ENCODE measurements around the gene BABAM1. TPM values are rescaled to one million over a fixed set of nuclear protein-coding genes. Genes with fewer than 3 reads are reported as not detected.
"Not testable (repeated sequence)": the region's sequence is repeated elsewhere in the genome, so short reads cannot be mapped to it uniquely, and the experiment has no call there.

BABAM1 gene
- total RNA-seq, 1 experiment from 2014 or later: 166 TPM

DNA sequence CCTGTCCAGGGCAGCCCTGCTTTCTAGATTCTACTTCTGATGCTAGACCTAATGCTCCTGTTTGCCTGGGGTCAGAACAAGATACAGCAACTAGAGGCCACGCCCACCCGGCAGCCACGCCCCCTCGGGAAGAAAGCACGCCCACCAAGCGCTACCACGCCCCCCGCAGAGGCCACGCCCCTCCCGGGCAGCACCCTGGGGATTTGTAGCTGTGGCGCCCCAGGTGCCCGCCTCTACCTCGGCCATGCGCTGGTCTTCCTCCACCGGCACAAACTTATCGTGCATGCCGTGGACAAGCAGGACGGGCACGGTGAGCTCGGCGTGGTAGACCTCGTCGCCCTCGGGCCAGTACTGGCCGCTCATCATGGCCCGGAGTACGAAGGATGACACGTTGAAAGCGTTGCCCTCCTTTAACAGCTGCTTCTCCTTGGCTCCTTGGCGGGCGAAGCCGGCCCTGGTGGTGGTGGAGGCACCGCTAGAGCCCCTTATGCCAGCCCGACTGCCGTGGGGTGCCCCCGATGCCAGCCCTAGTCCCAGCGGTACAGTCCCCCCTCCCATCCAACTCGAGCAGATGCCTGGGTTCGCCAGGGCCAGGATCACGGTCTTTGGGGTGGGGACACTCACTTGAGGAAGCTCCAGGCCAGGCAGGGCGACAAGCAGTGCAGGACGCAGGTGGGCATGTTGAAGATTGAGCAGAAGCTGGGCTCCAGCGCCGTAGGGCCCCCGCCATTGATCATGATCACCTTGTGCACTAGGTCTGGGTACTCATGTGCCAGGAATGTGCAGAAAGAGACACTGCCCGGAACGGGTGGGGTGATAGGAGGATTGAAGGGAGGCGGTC lies 27.0 kb downstream of the BABAM1 start:
- in situ Hi-C loops (cut with HindIII; ENCODE audit: low sequenced_read_pairs): no loop called here
- no peak for DNase-seq (ENCODE audit: low spot score)

DNA sequence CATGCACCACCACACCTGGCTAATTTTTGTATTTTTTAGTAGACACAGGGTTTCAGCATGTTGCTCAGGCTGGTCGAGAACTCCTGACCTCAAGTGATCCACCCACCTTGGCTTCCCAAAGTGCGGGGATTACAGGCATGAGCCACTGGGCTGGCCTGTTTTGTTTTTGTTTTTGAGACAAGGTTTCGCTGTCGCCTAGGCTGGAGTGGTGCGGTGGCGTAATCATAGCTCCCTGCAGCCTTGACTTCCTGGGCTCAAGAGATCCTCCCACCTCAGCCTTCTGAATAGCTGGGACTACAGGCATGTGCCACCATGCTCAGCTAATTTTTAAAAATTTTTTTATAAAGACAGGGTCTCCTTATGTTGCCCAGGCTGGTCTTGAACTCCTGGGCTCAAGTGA lies 28.3 kb downstream of the BABAM1 start:
- in situ Hi-C loops (cut with HindIII; ENCODE audit: low sequenced_read_pairs); DNase-seq (ENCODE audit: low spot score): not testable (repeated sequence)

DNA sequence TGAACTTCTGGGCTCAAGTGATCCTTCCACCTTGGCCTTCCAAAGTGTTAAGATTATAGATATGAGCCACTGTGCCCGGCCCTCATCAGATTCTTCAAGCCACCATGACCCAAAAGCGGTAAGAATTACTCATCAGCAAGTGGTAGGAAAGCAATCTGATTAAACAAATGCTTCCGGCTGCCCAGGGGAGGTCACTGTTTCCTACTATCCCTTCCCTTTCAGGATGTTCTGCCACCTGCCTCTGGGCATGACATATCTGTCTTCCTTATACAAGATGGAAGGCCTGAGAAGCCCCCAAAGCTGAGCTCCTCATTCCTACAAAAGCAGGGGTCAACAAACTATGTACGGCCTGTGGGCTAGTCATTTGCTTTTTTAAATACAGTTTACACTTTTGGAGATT lies 29.0 kb downstream of the BABAM1 start:
- in situ Hi-C loops (cut with HindIII; ENCODE audit: low sequenced_read_pairs): no loop called here
- no peak for DNase-seq (ENCODE audit: low spot score)

DNA sequence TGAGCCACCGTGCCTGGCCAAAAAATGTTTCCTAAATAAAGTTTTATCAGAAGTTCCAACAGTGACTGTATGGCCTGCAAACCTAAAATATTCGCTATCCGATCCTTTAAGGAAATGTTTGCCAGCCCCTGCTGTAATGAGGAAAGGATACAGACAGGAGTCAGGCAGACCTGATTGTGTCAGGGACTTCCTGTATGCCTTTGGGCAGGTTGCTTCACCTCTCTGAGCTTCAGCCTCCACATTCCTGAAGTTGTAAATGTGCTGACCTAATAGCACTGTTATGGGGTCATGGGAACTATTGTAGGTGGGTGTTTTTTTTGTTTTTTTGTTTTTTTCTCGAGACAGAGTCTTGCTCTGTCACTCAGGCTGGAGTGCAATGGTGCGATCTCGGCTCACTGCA lies 29.7 kb downstream of the BABAM1 start:
- in situ Hi-C loops (cut with HindIII; ENCODE audit: low sequenced_read_pairs): no loop called here

DNA sequence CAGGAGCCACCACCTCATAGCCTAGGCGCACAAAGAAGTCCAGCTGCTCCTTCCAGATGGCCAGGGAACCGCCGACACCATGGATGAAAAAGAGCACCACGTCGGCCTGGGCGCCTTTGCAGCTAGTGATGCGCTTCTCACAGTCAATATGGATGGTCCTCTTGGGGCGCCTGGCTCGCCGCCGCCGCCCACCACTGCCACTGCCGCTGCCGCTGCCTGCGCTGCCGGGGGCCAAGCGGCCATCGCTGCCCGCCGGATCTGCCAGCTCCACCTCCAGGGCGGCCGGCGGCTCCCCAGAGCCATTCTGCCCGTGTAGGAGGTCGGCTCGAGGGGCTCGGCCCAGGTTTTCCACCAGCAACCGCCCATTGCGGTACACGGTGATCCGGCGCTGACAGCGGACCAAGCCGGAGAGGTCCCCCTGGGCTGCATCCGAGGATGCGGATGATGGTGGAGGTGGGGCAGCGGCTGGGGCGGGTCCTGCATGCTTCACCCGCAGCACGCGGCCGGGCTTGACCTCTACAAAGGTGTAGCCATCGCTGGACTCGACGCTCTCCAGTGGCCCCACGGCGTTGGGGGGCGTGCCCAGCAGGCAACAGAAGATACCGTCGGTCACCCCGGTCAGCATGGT lies 33.9 kb downstream of the BABAM1 start:
- DNase-seq (ENCODE audit: low spot score): no peak

More for the DNA sequence above, 29.7 kb downstream of the BABAM1 start:
- no peak for DNase-seq (ENCODE audit: low spot score)

DNA sequence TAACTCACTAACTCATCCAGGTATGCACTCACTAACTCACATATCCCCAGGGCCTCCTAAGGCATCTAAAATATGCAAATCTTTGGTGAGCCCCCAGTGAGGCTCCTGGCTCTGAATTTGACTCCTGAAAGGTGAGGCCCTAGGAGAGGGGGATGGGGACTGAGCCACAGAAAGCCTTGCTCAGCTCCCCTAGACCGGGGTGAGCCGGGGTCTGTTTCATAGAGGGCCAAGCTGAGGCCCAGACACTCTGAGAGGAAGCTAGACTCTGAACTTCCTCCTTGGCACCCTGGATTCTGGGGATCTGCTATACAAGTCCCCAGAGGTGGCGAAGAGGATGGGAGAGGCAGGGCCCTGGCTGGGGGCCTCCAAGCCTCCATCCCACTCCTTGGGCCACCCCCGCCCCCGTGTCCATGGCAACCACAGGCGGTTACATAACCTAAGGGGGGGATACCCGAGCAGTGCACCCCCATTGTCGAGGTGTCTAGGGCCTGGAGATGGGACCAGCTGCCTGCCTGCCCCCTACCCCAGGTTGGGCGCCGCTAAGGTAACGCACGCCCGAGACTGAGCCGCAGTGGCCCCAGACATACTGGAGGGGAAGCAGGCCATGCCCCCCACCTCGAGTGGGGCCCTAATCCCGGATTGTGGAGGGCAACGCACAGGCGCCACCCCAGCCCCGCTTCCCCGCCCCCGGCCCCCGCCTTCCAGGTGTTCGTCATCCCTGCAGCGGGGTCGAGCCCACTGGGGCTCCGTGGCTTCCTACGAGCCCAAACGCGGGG lies 35.3 kb downstream of the BABAM1 start:
- DNase-seq (ENCODE audit: low spot score): peak; percentile 67
- in situ Hi-C loops (cut with HindIII; ENCODE audit: low sequenced_read_pairs): no loop called here

More for the DNA sequence above, 33.9 kb downstream of the BABAM1 start:
- in situ Hi-C loops (cut with HindIII; ENCODE audit: low sequenced_read_pairs): no loop called here

DNA sequence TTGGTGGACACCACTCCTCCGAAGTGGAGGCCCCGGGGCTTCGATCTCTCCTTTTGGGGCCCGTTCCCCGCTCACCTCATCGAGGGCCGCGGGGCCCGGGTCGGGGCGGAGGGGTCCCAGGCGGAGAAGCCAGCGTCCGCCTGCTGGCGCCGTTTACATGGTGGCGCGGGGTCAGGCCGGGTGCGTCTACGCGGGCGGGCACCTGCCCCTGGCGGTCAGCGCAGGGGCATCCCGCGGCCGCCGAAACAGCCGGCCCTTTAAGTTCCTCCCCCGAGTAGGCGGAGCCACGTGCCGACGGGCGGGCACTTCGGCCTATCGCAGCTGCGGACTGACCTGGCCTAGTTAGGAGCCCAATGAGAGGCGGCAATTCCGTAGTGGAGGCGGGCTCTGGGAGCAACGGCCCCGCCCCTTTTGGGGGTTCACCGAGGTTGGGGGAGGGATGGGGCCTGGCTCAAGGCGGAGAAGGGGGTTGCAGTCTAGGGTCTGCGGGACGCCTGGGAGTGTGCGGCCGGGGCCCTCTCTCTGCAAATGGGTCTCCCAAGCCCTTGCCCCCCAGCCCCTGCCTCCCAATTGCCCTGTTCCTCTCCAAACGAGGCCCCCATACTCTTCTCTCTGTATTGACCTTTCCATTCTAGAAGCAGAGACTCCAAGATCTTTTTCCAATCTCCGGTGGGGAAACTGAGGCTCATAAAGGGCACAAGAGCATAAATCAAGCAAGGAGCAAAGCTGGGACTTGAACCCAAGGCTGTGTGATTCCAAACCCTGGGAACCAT lies 36.1 kb downstream of the BABAM1 start, which contains the start of gene ABHD8:
TSS of gene ABHD8 (minus strand) at position 259 of the 773 bp plus-strand sequence. CDS start 1,809 bp downstream, outside the sequence.
- in situ Hi-C loops (cut with HindIII; ENCODE audit: low sequenced_read_pairs): no loop called here
- peak; percentile 98 for DNase-seq (ENCODE audit: low spot score)

DNA sequence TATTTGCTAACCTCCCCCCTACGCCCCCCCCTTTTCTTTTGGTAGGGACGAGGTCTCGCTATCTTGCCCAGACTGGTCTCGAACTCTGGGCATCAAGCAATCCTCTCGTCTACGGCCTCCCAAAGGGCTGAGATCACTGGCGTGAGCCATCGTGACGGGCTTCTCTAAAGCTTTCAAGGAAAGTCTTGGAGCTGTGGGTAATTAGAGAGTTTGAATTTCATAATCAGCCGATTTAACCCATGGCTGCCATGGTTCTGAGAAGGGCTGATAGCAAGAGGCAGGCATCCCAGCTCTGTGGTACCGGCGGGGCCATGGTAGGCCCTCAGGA lies 36.7 kb downstream of the BABAM1 start:
- in situ Hi-C loops (cut with HindIII; ENCODE audit: low sequenced_read_pairs): no loop called here
- DNase-seq (ENCODE audit: low spot score): no peak

DNA sequence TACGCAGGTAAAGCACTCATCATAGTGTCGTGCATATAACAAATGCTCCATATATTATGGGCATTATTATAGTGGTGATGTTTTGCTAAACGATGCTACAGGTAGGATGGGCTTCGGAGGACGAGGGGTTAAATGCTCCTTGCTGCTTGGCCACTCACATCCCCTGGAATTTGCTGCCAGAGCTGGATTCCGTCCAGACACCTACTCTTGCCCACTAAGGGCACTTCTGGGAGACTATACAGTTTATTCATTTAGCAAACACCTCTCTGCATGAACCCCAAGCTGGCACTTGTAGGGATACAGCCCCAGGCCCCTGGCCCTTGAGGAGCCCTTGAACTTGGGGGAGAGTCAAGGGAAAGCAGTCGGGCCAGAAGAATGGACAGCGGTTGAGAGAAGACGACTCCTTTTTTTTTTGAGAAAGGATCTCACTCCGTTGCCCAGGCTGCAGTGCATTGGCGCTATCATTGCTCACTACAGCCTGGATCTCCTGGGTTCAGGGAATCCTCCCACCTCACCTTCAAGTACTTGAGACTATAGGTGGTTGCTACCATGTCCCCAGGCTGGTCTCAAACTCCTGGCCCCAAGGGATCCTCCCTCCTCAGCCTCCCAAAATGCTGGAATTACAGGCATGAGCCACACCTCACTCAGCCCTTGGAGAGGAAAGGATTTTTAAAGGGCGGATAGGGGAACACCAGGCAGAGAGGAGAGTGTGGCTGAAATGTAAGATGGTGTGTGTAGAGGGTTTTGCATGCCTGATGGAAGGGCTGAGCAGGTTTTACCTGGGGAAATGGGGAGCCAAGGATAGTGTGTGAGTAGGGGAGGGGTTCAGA lies 37.4 kb downstream of the BABAM1 start:
- in situ Hi-C loops (cut with HindIII; ENCODE audit: low sequenced_read_pairs): no loop called here
- peak; percentile 26 for DNase-seq (ENCODE audit: low spot score)

DNA sequence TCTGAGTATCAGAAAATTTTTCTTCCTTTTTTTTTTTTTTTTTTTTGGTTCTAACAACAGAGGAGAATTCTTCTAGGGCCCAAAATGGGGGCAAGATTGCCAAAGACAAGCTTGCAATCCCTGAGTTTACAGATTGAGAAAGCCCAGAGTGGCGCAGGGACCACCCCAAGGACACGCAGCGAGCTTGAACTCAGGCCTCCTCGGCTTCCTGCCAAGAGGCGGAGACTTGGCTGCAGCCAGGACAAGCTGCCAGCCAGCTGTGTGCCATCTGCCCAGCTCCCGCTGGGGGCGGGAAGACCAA lies 37.9 kb downstream of the BABAM1 start:
- DNase-seq (ENCODE audit: low spot score): no peak
- in situ Hi-C loops (cut with HindIII; ENCODE audit: low sequenced_read_pairs): no loop called here

DNA sequence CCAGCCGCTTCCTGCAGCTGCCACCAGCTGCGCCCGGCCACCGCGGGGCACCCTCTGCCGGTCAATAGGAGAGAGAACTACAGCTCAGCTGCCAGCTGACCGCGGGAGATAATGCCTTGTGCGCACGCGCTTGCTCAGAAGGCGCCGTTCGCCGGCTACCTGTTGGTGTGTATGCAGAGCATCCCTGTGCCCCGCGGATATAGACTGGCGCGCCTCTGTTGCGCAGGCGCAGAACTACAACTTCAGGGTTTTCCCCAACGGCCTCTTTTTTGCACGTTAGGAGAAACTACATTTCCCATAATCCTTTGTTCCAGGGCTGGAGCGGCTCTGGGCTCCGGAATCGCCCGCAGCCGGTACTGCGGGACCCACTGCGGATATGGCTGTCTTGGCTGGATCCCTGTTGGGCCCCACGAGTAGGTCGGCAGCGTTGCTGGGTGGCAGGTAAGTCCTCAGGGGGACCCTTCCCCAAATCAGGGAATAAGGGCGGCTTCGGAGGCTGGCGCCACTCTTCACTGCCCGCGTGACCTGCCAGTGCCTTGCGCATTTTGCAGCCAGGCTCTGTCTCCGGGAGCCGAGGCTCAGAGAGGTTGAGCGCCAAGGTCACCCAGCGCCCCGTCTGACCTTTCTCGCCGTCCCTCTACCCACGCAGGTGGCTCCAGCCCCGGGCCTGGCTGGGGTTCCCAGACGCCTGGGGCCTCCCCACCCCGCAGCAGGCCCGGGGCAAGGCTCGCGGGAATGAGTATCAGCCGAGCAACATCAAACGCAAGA lies 38.5 kb downstream of the BABAM1 start, which contains the start of gene MRPL34:
TSS of gene MRPL34 (plus strand) at position 356 of the 768 bp plus-strand sequence. CDS start at position 377, 21 bp downstream.
- in situ Hi-C loops (cut with HindIII; ENCODE audit: low sequenced_read_pairs): no loop called here

DNA sequence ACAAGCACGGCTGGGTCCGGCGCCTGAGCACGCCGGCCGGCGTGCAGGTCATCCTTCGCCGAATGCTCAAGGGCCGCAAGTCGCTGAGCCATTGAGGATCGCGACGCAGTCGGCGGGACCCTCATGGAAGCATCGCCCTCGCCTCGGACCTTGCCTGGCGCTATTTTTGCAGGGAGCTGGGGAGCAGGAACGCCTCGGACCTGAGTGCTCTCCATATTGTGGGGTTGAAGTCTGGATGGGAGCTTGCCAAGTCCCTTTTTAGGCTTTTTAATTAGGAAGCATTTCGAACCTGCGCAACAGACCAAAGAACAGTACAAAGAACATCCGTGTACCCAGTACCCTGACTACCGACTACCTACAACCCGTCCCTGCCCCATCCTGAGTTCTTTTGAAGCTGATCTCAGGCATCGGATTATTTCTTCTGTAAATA lies 39.1 kb downstream of the BABAM1 start:
- in situ Hi-C loops (cut with HindIII; ENCODE audit: low sequenced_read_pairs): no loop called here

More for the DNA sequence above, 38.5 kb downstream of the BABAM1 start, which contains the start of gene MRPL34:
- DNase-seq (ENCODE audit: low spot score): peak; percentile 99

DNA sequence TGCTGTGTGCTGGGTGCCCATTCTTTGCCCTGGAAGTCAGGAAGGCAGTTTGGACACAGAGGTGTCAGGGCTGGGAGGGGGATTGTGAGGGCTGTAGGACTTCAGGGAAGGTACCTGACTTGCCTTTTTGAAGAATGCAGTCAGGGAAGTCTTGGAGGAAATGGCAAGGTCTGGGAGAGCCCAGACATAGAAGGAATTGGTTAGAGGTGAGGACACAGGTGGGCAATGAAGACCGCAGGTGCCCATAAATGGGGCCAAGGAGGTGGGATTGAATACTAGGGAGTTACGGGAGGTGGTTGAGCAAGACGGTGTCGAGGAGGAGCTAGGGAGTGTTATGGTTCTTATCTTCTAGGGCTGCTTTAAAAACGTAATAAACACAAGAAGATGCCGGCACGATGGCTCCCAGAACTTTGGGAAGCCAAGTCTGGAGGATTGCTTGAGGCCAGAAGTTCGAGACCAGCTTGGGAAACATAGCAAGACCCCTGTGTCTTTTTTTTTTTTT lies 40.7 kb downstream of the BABAM1 start:
- in situ Hi-C loops (cut with HindIII; ENCODE audit: low sequenced_read_pairs): no loop called here

More for the DNA sequence above, 39.1 kb downstream of the BABAM1 start:
- DNase-seq (ENCODE audit: low spot score): no peak

DNA sequence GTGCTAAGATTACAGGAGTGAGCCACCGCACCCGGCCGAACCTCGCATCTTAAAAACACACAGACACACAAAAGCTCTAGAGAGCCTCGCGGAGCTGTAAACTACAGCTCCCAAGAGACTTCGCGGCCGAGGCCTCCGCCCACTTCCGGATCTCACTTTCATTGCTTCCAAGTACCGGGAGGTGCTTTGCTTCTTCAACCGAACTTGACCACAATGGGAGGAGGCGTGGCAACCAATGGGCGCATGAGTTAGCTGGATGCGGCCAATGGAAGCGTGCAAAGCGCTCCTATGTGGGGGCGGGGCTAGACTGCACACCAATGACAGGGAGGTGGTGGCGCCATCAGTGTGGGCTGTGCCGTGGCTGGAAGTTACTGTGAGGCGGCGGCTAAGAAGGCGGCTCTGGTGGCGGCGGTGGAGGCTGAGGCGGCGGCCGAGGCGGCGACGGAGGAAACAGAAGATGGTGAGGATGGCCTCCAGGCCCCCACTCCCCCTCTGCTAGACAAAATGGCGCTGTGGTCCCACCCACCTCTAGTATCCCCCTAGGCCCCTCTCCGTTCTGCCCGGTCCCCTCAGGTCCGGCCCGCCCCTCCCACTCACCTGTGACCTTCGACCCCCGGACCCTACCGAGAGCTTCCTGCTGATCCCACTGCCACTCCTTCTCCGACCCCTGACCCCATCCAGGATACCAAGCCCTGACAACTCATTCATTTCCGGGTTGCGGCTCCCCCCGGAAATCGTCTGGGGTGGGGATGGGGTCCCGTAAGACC lies 42.1 kb downstream of the BABAM1 start, which contains the start of gene DDA1:
TSS of gene DDA1 (plus strand) at position 366 of the 767 bp plus-strand sequence. CDS start at position 458, 92 bp downstream.
- in situ Hi-C loops (cut with HindIII; ENCODE audit: low sequenced_read_pairs): no loop called here
- DNase-seq (ENCODE audit: low spot score): peak; percentile 100

More for the DNA sequence above, 40.7 kb downstream of the BABAM1 start:
- DNase-seq (ENCODE audit: low spot score): no peak

DNA sequence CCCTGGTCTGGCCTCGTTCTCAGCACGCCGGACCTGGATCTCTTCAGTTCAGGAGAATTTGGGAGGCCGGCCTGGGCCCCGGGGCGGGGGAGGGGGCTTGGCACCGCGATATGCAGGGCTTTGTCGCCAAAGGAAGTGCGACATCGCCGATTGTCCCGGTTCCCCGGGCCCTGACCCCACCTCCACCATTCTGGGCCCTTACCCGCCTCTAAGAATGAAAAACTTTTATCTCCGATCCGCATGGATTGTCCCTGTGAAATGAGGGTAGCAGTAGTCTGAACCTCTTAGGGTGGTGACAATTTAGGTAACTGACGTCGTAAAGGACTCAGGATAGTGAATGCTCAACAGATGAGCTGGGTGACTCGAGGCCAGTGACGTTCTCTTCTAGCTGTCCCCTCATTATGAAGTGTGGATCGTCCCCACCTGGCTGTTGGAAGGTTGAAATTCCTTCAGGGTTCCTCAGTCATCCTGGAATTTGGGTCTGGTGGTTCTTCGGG lies 42.8 kb downstream of the BABAM1 start:
- in situ Hi-C loops (cut with HindIII; ENCODE audit: low sequenced_read_pairs): no loop called here
- DNase-seq (ENCODE audit: low spot score): no peak

DNA sequence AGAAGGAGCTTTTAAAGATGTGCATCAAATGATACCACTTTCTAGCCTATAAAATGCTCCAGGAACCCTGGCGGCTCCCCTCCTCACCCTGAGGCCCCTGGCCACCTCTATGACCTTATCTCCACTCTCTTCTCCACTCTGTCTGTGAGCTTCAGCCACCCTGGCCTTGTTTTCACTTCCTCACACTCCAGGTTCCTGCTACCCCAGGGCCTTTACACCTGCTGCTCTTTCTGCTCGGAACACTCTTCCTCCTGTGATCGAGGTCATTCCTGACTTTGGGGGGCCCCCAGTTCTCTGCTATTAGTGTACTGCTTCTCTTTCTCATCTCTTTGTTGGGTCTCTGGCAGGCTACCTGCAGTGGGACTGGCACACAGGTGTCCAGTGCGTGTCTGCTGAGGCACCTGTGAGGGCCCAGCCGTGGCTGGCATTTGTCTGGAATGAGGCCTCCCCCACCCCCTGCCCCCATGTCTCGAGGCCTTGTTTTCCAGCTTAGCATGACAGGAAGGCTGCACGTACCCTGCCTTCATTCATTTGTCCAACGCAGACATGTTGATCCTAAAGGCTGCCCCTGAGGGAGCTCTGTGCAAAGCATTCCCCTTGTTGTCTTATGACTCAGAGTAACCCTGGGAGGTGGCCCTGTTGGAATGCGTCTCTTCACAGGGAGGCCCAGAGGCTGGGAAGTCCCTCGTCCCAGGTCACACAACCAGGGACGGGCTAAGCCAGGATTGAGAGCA lies 44.4 kb downstream of the BABAM1 start:
- in situ Hi-C loops (cut with HindIII; ENCODE audit: low sequenced_read_pairs): no loop called here
- DNase-seq (ENCODE audit: low spot score): no peak
